ENCODE results near the gene PNPLA7.
"Not testable (repeated sequence)": the region's sequence is repeated elsewhere in the genome, so short reads cannot be mapped to it uniquely, and the experiment has no call there.

The PNPLA7 gene

GRCh38 chr9:137515338-137515724 is 34.9 kb downstream of the PNPLA7 start:
- DNase-seq, result no peak
- Histone ChIP-seq H3K36me3 (ENCODE audit: control insufficient read depth in 4 of 4, insufficient read depth in 4 of 4, low read length in 3 of 4) (peaks cover 0 to 4% (median 0%) of the 10 kb centered on the region in 4 experiments), H3K9me3 (ENCODE audit: control extremely low read depth in 1 of 5, control insufficient read depth in 4 of 5, insufficient read depth in 2 of 5, low read depth in 1 of 5, low read length in 4 of 5) (no peaks in the 10 kb centered on the region), H3K4me1 (ENCODE audit: control extremely low read depth in 1 of 4, control insufficient read depth in 4 of 4, insufficient read depth in 4 of 4, low read length in 3 of 4) (no peaks in the 10 kb centered on the region), H3K27me3 (replicated peaks in 2 of 5; ENCODE audit: control insufficient read depth in 4 of 5, insufficient read depth in 5 of 5, low read length in 4 of 5) (no peaks in the 10 kb centered on the region), H3K27ac (ENCODE audit: insufficient read depth in 1 of 2, low read depth in 1 of 2, low read length in 2 of 2, poor library complexity in 1 of 2, severe bottlenecking in 2 of 2) (no peak overlapping the region), H3K4me3 (ENCODE audit: control insufficient read depth in 1 of 7, extremely low read depth in 1 of 7, insufficient read depth in 4 of 7, low read depth in 2 of 7, low read length in 6 of 7) (no peak overlapping the region)
- ChIA-PET POLR2A (no interaction called here), CTCF (no interaction called here)
- 96% methylated on average over 14 of the region's 23 CpGs for WGBS (ENCODE audit: insufficient coverage)

- CTCF ChIA-PET, result no interaction called here
- Histone ChIP-seq H3K4me1 (ENCODE audit: control extremely low read depth in 1 of 4, control insufficient read depth in 4 of 4, insufficient read depth in 4 of 4, low read length in 3 of 4) (no peaks in the 10 kb centered on the region), H3K4me3 (ENCODE audit: control insufficient read depth in 1 of 7, extremely low read depth in 1 of 7, insufficient read depth in 4 of 7, low read depth in 2 of 7, low read length in 6 of 7) (no peak overlapping the region), H3K27me3 (replicated peaks in 2 of 5; ENCODE audit: control insufficient read depth in 4 of 5, insufficient read depth in 5 of 5, low read length in 4 of 5) (no peaks in the 10 kb centered on the region), H3K9me3 (ENCODE audit: control extremely low read depth in 1 of 5, control insufficient read depth in 4 of 5, insufficient read depth in 2 of 5, low read depth in 1 of 5, low read length in 4 of 5) (no peaks in the 10 kb centered on the region), H3K36me3 (ENCODE audit: control insufficient read depth in 4 of 4, insufficient read depth in 4 of 4, low read length in 3 of 4) (peaks cover 0 to 2% (median 0%) of the 10 kb centered on the region in 4 experiments), H3K27ac (ENCODE audit: insufficient read depth in 1 of 2, low read depth in 1 of 2, low read length in 2 of 2, poor library complexity in 1 of 2, severe bottlenecking in 2 of 2) (no peak overlapping the region)
- 97% methylated on average over 23 of the region's 30 CpGs for WGBS (ENCODE audit: insufficient coverage)
- DNase-seq, result no peak
- POLR2A ChIA-PET, result no interaction called here
Measured at GRCh38 chr9:137514691-137515337, 35.4 kb downstream of the PNPLA7 start.

DNA sequence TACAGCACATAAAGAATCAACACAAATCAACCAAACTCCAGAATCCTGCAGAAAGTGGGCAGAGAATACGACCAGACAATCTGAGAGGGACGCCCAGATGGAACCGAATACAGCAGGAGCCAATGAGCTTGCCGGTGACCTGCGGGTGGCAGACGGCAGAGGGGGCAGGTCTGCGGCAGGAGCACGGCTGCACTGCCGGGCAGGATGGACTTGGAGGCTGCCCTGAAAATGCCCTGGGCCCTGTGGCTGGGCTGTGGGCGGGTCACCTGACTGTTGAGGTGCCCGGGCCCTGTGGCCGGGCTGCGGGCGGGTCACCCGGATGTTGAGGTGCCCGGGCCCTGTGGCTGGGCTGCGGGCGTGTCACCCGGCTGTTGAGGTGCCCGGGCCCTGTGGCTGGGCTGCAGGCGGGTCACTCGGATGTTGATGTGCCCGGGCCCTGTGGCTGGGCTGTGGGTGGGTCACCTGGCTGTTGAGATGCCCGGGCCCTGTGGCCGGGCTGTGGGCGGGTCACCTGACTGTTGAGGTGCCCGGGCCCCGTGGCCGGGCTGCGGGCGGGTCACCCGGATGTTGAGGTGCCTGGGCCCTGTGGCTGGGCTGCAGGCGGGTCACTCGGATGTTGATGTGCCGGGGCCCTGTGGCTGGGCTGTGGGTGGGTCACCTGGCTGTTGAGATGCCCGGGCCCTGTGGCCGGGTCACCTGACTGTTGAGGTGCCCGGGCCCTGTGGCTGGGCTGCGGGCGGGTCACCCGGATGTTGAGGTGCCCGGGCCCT is 36.2 kb downstream of the PNPLA7 start:
- H3K36me3 ChIP-seq (ENCODE audit: control insufficient read depth in 4 of 4, insufficient read depth in 4 of 4, low read length in 3 of 4); H3K9me3 ChIP-seq (ENCODE audit: control extremely low read depth in 1 of 5, control insufficient read depth in 4 of 5, insufficient read depth in 2 of 5, low read depth in 1 of 5, low read length in 4 of 5); DNase-seq; H3K4me1 ChIP-seq (ENCODE audit: control extremely low read depth in 1 of 4, control insufficient read depth in 4 of 4, insufficient read depth in 4 of 4, low read length in 3 of 4); H3K27ac ChIP-seq (ENCODE audit: insufficient read depth in 1 of 2, low read depth in 1 of 2, low read length in 2 of 2, poor library complexity in 1 of 2, severe bottlenecking in 2 of 2); CTCF ChIA-PET; H3K4me3 ChIP-seq (ENCODE audit: control insufficient read depth in 1 of 7, extremely low read depth in 1 of 7, insufficient read depth in 4 of 7, low read depth in 2 of 7, low read length in 6 of 7); POLR2A ChIA-PET; H3K27me3 ChIP-seq (replicated peaks in 2 of 5; ENCODE audit: control insufficient read depth in 4 of 5, insufficient read depth in 5 of 5, low read length in 4 of 5): not testable (repeated sequence)
- WGBS (ENCODE audit: insufficient coverage), result 92% methylated on average over 29 of the region's 42 CpGs

GRCh38 chr9:137513136-137513535 is 37.1 kb downstream of the PNPLA7 start:
- H3K27me3 ChIP-seq (replicated peaks in 2 of 5; ENCODE audit: control insufficient read depth in 4 of 5, insufficient read depth in 5 of 5, low read length in 4 of 5); H3K9me3 ChIP-seq (ENCODE audit: control extremely low read depth in 1 of 5, control insufficient read depth in 4 of 5, insufficient read depth in 2 of 5, low read depth in 1 of 5, low read length in 4 of 5); H3K27ac ChIP-seq (ENCODE audit: insufficient read depth in 1 of 2, low read depth in 1 of 2, low read length in 2 of 2, poor library complexity in 1 of 2, severe bottlenecking in 2 of 2); H3K36me3 ChIP-seq (ENCODE audit: control insufficient read depth in 4 of 4, insufficient read depth in 4 of 4, low read length in 3 of 4); DNase-seq; H3K4me3 ChIP-seq (ENCODE audit: control insufficient read depth in 1 of 7, extremely low read depth in 1 of 7, insufficient read depth in 4 of 7, low read depth in 2 of 7, low read length in 6 of 7); CTCF ChIA-PET; H3K4me1 ChIP-seq (ENCODE audit: control extremely low read depth in 1 of 4, control insufficient read depth in 4 of 4, insufficient read depth in 4 of 4, low read length in 3 of 4): not testable (repeated sequence)
- WGBS (ENCODE audit: insufficient coverage), result 100% methylated on average over 2 of the region's 5 CpGs
- POLR2A ChIA-PET, result interaction anchor here (0.6 kb wide), 1 partner anchor 15 kb away, joined by 3 read pairs; no protein-coding TSS in a partner anchor

DNA sequence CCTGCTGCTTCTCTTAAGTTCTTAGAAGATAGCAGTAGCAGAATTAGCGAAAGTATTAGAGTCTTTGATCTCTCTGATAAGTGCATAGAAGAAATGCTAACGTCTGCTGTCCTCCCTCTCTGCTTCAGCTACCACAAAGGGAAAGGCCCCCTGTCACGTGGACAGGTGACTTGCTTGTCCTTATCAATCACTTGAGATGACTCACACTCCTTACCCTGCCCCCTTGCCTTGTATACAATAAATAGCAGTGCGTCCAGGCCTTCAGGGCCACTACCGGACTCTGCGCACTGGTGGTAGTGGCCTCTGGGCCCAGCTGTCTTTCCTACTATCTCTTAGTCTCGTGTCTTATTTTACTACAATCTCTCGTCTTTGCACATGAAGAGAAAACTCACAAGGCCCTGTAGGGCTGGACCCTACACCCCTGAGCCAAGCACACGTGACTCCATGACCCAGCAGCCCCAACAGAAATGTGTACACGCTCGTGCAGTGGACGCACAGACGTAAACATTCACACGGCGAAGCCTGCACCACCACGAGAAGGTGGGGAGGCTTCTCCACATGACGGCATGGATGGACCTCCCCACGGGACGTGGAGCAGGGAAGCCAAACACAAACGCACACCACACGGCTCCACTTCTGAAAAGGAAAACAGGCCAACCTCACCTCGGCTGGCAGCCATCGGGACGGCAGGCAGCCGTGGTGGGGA is 38.3 kb downstream of the PNPLA7 start:
- Histone ChIP-seq H3K4me3 (ENCODE audit: control insufficient read depth in 1 of 7, extremely low read depth in 1 of 7, insufficient read depth in 4 of 7, low read depth in 2 of 7, low read length in 6 of 7) (no peak overlapping the region), H3K27ac (ENCODE audit: insufficient read depth in 1 of 2, low read depth in 1 of 2, low read length in 2 of 2, poor library complexity in 1 of 2, severe bottlenecking in 2 of 2) (no peak overlapping the region), H3K4me1 (ENCODE audit: control extremely low read depth in 1 of 4, control insufficient read depth in 4 of 4, insufficient read depth in 4 of 4, low read length in 3 of 4) (no peaks in the 10 kb centered on the region), H3K27me3 (replicated peaks in 2 of 5; ENCODE audit: control insufficient read depth in 4 of 5, insufficient read depth in 5 of 5, low read length in 4 of 5) (no peaks in the 10 kb centered on the region), H3K9me3 (ENCODE audit: control extremely low read depth in 1 of 5, control insufficient read depth in 4 of 5, insufficient read depth in 2 of 5, low read depth in 1 of 5, low read length in 4 of 5) (no peaks in the 10 kb centered on the region), H3K36me3 (ENCODE audit: control insufficient read depth in 4 of 4, insufficient read depth in 4 of 4, low read length in 3 of 4) (no peaks in the 10 kb centered on the region)
- CTCF ChIA-PET, result no interaction called here
- DNase-seq, result no peak
- POLR2A ChIA-PET, result no interaction called here
- 98% methylated on average over 21 of the region's 25 CpGs for WGBS (ENCODE audit: insufficient coverage)

DNA sequence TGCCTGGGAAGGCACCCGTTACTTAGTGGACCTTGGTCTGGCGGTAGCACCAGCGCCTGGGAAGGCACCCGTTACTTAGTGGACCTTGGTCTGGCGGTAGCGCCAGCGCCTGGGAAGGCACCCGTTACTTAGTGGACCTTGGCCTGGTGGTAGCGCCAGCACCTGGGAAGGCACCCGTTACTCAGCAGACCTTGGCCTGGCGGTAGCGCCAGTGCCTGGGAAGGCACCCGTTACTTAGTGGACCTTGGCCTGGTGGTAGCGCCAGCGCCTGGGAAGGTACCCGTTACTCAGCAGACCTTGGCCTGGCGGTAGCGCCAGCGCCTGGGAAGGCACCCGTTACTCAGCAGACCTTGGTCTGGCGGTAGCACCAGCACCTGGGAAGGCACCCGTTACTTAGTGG is 39.1 kb downstream of the PNPLA7 start:
- WGBS (ENCODE audit: insufficient coverage), result 97% methylated on average over 20 of the region's 22 CpGs
- H3K4me1 ChIP-seq (ENCODE audit: control extremely low read depth in 1 of 4, control insufficient read depth in 4 of 4, insufficient read depth in 4 of 4, low read length in 3 of 4); H3K4me3 ChIP-seq (ENCODE audit: control insufficient read depth in 1 of 7, extremely low read depth in 1 of 7, insufficient read depth in 4 of 7, low read depth in 2 of 7, low read length in 6 of 7); H3K36me3 ChIP-seq (ENCODE audit: control insufficient read depth in 4 of 4, insufficient read depth in 4 of 4, low read length in 3 of 4); H3K9me3 ChIP-seq (ENCODE audit: control extremely low read depth in 1 of 5, control insufficient read depth in 4 of 5, insufficient read depth in 2 of 5, low read depth in 1 of 5, low read length in 4 of 5); H3K27ac ChIP-seq (ENCODE audit: insufficient read depth in 1 of 2, low read depth in 1 of 2, low read length in 2 of 2, poor library complexity in 1 of 2, severe bottlenecking in 2 of 2); CTCF ChIA-PET; POLR2A ChIA-PET; DNase-seq; H3K27me3 ChIP-seq (replicated peaks in 2 of 5; ENCODE audit: control insufficient read depth in 4 of 5, insufficient read depth in 5 of 5, low read length in 4 of 5): not testable (repeated sequence)

- WGBS (ENCODE audit: insufficient coverage), result 85% methylated on average over 11 of the region's 14 CpGs
- DNase-seq, result no peak
- H3K9me3 ChIP-seq (ENCODE audit: control extremely low read depth in 1 of 5, control insufficient read depth in 4 of 5, insufficient read depth in 2 of 5, low read depth in 1 of 5, low read length in 4 of 5), result peaks cover 0 to 2% (median 0%) of the 10 kb centered on the region in 5 experiments
- H3K4me3 ChIP-seq (ENCODE audit: control insufficient read depth in 1 of 7, extremely low read depth in 1 of 7, insufficient read depth in 4 of 7, low read depth in 2 of 7, low read length in 6 of 7), result no peak overlapping the region
- no peaks in the 10 kb centered on the region for H3K36me3 ChIP-seq (ENCODE audit: control insufficient read depth in 4 of 4, insufficient read depth in 4 of 4, low read length in 3 of 4)
- CTCF ChIA-PET, result interaction anchor here (0.8 to 1.6 kb wide), 6 partner anchors 12 to 215 kb away, joined by 3 to 4 read pairs (median 3); no protein-coding TSS in a partner anchor
- H3K27ac ChIP-seq (ENCODE audit: insufficient read depth in 1 of 2, low read depth in 1 of 2, low read length in 2 of 2, poor library complexity in 1 of 2, severe bottlenecking in 2 of 2), result no peak overlapping the region
- H3K4me1 ChIP-seq (ENCODE audit: control extremely low read depth in 1 of 4, control insufficient read depth in 4 of 4, insufficient read depth in 4 of 4, low read length in 3 of 4), result no peaks in the 10 kb centered on the region
- H3K27me3 ChIP-seq (replicated peaks in 2 of 5; ENCODE audit: control insufficient read depth in 4 of 5, insufficient read depth in 5 of 5, low read length in 4 of 5), result no peaks in the 10 kb centered on the region
- POLR2A ChIA-PET, result no interaction called here
Measured at GRCh38 chr9:137509198-137509597, 41.0 kb downstream of the PNPLA7 start.

Measured in common myeloid progenitor, CD34-positive (primary cell).